GM06990 (cell line): ENCODE results near the gene MS4A4E.
"Not testable (repeated sequence)": the region's sequence is repeated elsewhere in the genome, so short reads cannot be mapped to it uniquely, and the experiment has no call there.

Source experiments
- DNase-seq: peaks from one replicate; pipeline ENCODE4 v3.0.0-alpha.2; 2011; ENCODE audit not compliant: insufficient read length; ENCODE audit errors: extremely low read depth
- H3K27me3 ChIP-seq: replicated peaks from 2 replicates; pipeline ENCODE4 v1.6.0; 2011; ENCODE audit warnings: low read length; ENCODE audit not compliant: control insufficient read depth, insufficient read depth
- H3K36me3 ChIP-seq: 2 replicates; pipeline ENCODE4 v1.5.1; 2011; ENCODE audit warnings: low read length; ENCODE audit not compliant: control insufficient read depth, insufficient read depth
- H3K4me3 ChIP-seq: replicated peaks from 2 replicates; pipeline ENCODE4 v1.5.1; 2011; ENCODE audit warnings: low read depth, mild to moderate bottlenecking, control low read depth, low read length
- CTCF ChIP-seq: IDR thresholded peaks from 2 replicates; pipeline ENCODE4 v1.5.1; 2011; ENCODE audit warnings: low read length, control low read depth, mild to moderate bottlenecking, inconsistent platforms; ENCODE audit not compliant: insufficient read depth, poor library complexity, severe bottlenecking

The MS4A4E gene

GRCh38 chr11:60242740-60243239 is at the start of gene MS4A4E:
TSS of gene MS4A4E (minus strand) at chr11:60243137. CDS start at chr11:60230055, 13,082 bp downstream.
- TF ChIP-seq CTCF, result no peak
- no peaks in the 10 kb centered on the region for H3K27me3 ChIP-seq
- DNase-seq, result no peak

GRCh38 chr11:60292145-60292544 is 49.2 kb upstream of the MS4A4E start:
- H3K36me3 ChIP-seq, result no peaks in the 10 kb centered on the region
- H3K27me3 ChIP-seq, result no peaks in the 10 kb centered on the region

More at GRCh38 chr11:60242740-60243239, at the start of gene MS4A4E:
- no peaks in the 10 kb centered on the region for H3K36me3 ChIP-seq
- H3K4me3 ChIP-seq, result no peak within 1 kb of the TSS

GRCh38 chr11:60288531-60288930 is 45.6 kb upstream of the MS4A4E start:
- no peak for DNase-seq
- no peak for TF ChIP-seq CTCF
- H3K4me3 ChIP-seq, result no peak overlapping the region
- H3K27me3 ChIP-seq, result no peaks in the 10 kb centered on the region
- H3K36me3 ChIP-seq, result no peaks in the 10 kb centered on the region

More at GRCh38 chr11:60292145-60292544, 49.2 kb upstream of the MS4A4E start:
- no peak overlapping the region for H3K4me3 ChIP-seq
- DNase-seq, result no peak
- TF ChIP-seq CTCF, result no peak

- not testable (repeated sequence) for H3K36me3 ChIP-seq, DNase-seq, H3K4me3 ChIP-seq, H3K27me3 ChIP-seq
Observed at GRCh38 chr11:60285411-60286126, 42.6 kb upstream of the MS4A4E start.

- DNase-seq, result no peak
- Histone ChIP-seq H3K27me3 (no peaks in the 10 kb centered on the region), H3K36me3 (no peaks in the 10 kb centered on the region), H3K4me3 (no peak overlapping the region)
- TF ChIP-seq CTCF, result no peak
Observed at GRCh38 chr11:60282286-60282685, 39.3 kb upstream of the MS4A4E start.

- DNase-seq, result no peak
- Histone ChIP-seq H3K36me3 (no peaks in the 10 kb centered on the region), H3K27me3 (no peaks in the 10 kb centered on the region), H3K4me3 (no peak overlapping the region)
- no peak for TF ChIP-seq CTCF
Observed at GRCh38 chr11:60281485-60281884, 38.5 kb upstream of the MS4A4E start.
